ENCODE results near the gene RHOU. TPM values are rescaled to one million over a fixed set of nuclear protein-coding genes. Genes with fewer than 3 reads are reported as not detected.
A peak's percentile ranks its signal among the peaks of the same experiment; 100 is the strongest.
"Not testable (repeated sequence)": the region's sequence is repeated elsewhere in the genome, so short reads cannot be mapped to it uniquely, and the experiment has no call there.

The RHOU gene
- polyA plus RNA-seq, 1 donor from 2014 or later = not detected

DNA sequence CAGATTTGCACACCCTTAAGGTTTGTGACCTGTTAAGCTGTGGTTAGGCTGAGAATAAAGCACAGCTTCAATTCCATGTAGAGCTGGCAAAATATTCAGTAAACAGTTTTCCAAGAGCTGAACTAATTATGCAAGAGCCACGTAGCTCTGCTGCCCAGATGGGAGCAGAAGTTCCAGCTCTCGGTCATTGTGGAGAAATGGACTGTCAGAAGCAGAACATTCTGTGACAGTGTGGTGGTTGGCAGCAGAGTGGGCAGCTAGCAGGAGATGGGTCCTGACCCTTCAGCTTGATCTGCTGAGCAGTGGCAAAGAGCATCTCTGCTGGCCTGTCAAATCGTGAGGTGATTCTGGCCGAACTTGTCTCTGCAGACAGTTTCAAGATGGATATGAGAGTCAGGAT is 23.2 kb downstream of the RHOU start:
- H3K27me3 Mint-ChIP-seq = peaks cover 35% of the 10 kb centered on the region
- no peak overlapping the region for H3K27ac Mint-ChIP-seq
- peaks cover 1% of the 10 kb centered on the region for H3K36me3 Mint-ChIP-seq
- H3K9me3 Mint-ChIP-seq = peaks cover 0 to 8% (median 2%) of the 10 kb centered on the region in 3 donors
- peaks cover 0 to 5% (median 0%) of the 10 kb centered on the region in 3 donors for H3K4me1 Mint-ChIP-seq
- peak overlapping the region in 1 of 4 donors; percentile 49 for H3K4me3 Mint-ChIP-seq

DNA sequence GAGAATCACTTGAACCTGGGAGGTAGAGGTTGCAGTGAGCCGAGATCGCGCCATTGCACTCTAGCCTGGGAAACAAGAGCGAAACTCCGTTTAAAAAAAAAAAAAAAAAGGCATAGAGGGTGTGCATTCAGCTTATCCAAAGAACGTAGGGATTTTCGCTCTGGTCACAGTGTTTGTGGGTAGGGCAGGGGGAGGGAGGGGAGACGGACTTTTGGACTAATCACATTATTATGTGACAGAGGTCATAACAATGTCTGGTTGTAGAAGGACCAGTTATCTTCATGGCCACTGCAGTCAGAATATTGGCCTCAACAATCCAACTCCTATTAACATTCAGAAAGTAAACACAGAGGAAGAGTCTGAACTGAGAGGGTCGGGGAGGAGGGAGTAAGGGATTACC is 25.7 kb downstream of the RHOU start:
- H3K27ac Mint-ChIP-seq = peak overlapping the region in 1 of 3 donors; percentile 68
- H3K27me3 Mint-ChIP-seq = peaks cover 19% of the 10 kb centered on the region
- no peak overlapping the region for H3K4me3 Mint-ChIP-seq
- peaks cover 0 to 8% (median 2%) of the 10 kb centered on the region in 3 donors for H3K9me3 Mint-ChIP-seq
- peaks cover 0 to 7% (median 5%) of the 10 kb centered on the region in 3 donors for H3K4me1 Mint-ChIP-seq
- H3K36me3 Mint-ChIP-seq = peaks cover 1% of the 10 kb centered on the region

DNA sequence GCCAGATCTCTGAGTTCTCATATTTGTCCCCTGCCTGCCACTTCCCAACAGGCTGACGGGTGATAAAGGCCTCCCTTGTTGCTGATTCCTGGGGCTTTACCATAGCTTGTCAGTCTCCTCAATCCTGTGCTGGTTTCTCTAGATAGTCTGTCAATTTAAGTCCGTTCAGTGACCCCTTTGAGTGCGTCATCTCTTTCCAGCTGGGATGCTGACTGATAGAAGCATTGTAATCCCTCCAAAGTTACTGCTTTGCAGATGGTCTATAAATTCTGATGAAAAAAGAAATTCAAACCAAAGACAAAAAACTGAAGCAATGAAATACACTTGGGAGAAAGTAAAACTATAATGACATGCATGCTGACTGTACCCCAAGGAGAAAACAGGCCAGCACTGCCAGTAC is 28.3 kb downstream of the RHOU start:
- Mint-ChIP-seq H3K36me3 (peaks cover 4% of the 10 kb centered on the region), H3K4me3 (no peak overlapping the region), H3K27me3 (peaks cover 4% of the 10 kb centered on the region), H3K4me1 (peaks cover 0 to 5% (median 5%) of the 10 kb centered on the region in 3 donors), H3K27ac (no peak overlapping the region), H3K9me3 (peaks cover 0 to 2% (median 0%) of the 10 kb centered on the region in 3 donors)

DNA sequence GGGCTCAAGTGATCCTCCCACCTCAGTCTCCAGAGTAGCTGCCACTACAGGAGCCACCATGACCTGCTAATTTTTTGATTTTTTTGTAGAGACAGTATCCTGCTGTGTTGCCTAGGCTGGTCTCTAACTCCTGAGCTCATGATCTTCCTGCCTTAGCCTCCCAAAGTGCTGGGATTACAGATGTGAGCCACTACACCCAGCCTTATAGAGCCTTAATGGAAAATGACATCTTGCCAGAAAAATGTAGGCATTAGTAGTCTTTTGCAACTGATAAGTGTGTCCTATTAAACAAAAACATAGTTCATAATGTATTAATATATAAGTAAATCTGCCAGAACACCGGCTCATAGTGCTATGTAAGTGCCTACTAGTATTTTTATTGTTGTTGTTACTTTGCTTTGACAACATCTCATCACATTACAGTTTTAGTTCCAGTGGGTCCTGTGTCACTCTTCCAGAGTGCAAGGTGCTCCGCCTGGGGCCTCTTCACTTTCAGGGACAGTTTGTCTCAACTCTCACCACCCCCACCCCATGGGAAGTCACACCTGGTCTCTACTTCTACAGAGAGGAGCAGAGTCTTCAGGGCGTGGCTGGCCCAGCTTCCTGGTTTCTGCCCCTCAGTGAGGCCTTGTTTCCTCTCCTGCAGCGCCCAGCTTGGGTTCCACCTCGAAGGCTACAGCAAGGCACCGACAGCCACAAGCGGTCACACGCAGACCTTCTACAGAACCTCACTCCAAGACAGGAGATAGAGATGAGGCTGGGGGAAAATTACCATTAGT is 30.1 kb downstream of the RHOU start:
- Mint-ChIP-seq H3K4me3 (peak overlapping the region in 2 of 4 donors; percentile 18 to 35), H3K27ac (no peak overlapping the region), H3K27me3 (peaks cover 6% of the 10 kb centered on the region), H3K4me1 (peaks cover 0 to 5% (median 5%) of the 10 kb centered on the region in 3 donors), H3K9me3 (no peaks in the 10 kb centered on the region), H3K36me3 (peaks cover 4% of the 10 kb centered on the region)

DNA sequence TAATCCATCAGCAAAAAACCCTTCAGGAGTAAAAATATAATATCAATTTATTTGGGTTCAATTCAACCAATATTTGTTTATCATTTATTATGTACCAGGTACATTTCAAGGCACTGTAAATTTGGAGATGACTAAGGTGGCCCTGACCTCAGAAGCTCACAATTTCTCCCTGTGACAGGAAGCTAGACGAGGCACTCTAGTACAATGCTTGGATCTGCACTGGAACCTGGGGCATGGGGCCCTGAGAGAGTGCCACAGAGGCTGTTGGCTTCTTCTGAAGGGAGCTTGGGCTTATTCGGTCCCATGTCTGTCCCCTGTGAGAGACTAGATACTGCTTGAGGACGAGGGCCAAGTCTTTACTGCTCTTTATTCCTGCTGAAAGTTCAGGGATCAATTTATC is 31.5 kb downstream of the RHOU start:
- no peaks in the 10 kb centered on the region for H3K9me3 Mint-ChIP-seq
- H3K36me3 Mint-ChIP-seq = peaks cover 4% of the 10 kb centered on the region
- H3K27me3 Mint-ChIP-seq = peaks cover 6% of the 10 kb centered on the region
- H3K27ac Mint-ChIP-seq = no peak overlapping the region
- H3K4me3 Mint-ChIP-seq = no peak overlapping the region
- H3K4me1 Mint-ChIP-seq = peaks cover 0 to 7% (median 5%) of the 10 kb centered on the region in 3 donors

DNA sequence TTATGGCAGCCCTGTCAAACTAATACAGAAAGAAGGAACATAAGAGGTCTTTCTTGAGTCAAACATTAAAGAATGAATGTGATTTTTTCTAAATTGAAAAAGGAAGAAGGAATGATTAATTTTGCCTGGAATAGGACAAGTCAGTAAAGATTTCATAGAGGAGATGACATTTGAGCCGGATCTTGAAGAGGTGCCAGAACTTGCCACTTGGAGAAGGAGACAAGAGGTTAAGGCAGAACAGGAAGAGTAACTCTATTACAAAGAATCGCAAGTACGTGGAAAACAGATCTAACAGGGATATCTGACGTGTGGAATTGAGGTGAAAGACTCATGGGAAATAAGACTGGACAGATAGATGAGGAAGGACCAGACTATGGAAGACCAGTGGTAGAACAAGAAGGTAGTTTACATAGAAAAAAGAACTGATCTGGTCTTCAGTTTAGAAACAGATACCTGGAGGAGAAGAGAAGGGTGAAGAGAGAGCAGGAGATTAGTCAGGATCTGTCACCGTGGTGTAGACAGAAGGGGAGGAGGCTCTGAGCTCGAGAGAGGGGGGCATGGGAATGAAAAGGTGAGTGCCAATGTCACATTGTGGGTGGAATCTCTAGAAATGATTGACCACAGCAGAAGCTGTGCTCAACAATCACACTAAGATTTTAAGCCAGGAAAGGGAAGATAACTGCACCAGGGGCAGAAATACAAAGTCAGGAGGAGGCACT is 32.5 kb downstream of the RHOU start:
- peaks cover 0 to 7% (median 5%) of the 10 kb centered on the region in 3 donors for H3K4me1 Mint-ChIP-seq
- H3K36me3 Mint-ChIP-seq = peaks cover 4% of the 10 kb centered on the region
- peak overlapping the region in 1 of 4 donors; percentile 7 for H3K4me3 Mint-ChIP-seq
- no peaks in the 10 kb centered on the region for H3K9me3 Mint-ChIP-seq
- H3K27me3 Mint-ChIP-seq = peaks cover 6% of the 10 kb centered on the region
- no peak overlapping the region for H3K27ac Mint-ChIP-seq

DNA sequence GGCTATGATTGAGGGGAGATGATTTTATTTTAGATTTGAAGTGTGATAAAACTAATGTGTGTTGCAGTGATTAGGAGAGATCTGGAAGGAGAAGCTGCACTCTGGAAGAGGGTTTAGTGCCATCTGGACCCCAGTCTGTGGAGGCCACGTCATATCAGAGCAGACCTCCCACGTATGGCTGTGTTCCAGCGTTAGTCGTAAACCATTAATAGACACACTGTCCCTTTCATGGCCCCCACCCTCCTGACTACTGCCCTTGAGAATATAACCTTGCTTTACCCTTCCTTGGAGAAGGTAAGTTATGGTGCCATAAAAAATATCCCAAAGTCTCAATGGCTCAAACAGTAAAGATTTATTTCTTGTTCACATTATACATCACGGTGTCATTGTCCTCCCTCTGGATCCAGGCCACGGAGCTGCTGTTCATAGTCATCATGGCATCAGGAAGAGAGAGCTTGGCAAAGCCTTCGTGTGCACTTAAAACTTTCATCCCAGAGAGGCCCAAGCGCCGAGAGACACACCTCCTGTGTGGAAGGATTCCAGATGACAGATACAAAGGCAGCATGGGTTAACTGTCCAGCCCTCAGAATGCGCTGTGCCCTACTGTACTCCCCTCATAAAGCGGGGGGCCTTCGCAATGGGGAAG is 33.2 kb downstream of the RHOU start:
- H3K36me3 Mint-ChIP-seq = peaks cover 4% of the 10 kb centered on the region
- H3K9me3 Mint-ChIP-seq = no peaks in the 10 kb centered on the region
- H3K4me1 Mint-ChIP-seq = peaks cover 0 to 7% (median 5%) of the 10 kb centered on the region in 3 donors
- H3K27ac Mint-ChIP-seq = no peak overlapping the region
- no peak overlapping the region for H3K4me3 Mint-ChIP-seq
- peaks cover 6% of the 10 kb centered on the region for H3K27me3 Mint-ChIP-seq

DNA sequence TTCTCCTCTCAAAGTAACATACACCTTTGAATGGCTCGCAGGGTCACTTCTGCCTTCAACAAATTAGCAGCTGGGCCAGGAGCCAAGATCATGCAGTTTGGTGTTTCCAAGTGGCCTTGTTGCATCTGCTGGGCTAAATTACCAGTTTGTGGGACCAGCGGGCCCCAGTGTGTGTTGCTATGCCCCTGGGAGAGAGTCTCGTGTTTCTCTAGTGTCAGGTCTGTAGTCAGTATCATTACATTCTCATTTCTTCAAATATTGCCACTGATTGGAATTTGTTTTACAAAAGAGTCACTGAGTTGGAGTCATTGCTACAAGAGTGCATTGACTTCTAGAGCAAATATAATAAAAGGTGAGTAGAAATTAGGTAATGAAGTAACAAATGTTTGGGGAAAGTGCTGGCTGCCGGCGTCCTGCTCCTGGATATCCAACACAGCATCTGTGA is 35.5 kb downstream of the RHOU start:
- H3K4me1 Mint-ChIP-seq = peaks cover 0 to 2% (median under 1%) of the 10 kb centered on the region in 3 donors
- no peak overlapping the region for H3K4me3 Mint-ChIP-seq
- no peaks in the 10 kb centered on the region for H3K9me3 Mint-ChIP-seq
- peaks cover 5% of the 10 kb centered on the region for H3K27me3 Mint-ChIP-seq
- H3K36me3 Mint-ChIP-seq = peaks cover 4% of the 10 kb centered on the region
- H3K27ac Mint-ChIP-seq = no peak overlapping the region

DNA sequence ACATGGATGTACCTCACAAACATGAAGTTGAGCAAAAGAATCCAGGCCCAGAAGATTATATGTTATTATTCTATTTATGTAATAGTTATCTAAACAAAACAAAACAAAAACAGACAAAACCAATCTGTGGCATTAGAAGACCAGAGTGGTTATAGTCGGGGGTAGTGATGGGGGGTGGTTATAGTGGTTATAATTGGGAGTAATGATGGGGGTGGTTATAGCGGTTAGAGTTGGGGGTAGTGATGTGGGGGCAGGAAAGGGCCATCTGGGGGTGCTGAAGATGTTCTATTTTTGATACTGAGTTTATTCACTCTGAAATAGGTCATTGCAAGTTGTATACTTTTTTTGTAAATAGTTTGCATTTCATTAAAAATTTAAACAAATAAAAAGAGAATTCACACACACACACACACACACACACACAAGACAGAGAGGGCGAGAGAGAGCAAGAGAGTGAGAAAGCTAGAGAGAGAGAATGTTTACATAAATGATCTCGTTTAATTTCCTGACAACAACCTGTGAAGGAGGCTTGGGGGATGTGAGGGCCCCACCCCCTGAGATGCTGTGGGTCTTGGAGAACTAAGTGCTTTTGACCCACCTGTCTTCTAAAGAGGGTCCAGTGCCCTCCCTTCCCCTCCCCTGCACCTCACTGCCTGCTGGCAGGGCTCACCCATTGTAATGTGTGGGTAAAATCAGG is 37.4 kb downstream of the RHOU start:
- H3K9me3 Mint-ChIP-seq = no peaks in the 10 kb centered on the region
- no peak overlapping the region for H3K4me3 Mint-ChIP-seq
- peaks cover 0 to 1% (median 0%) of the 10 kb centered on the region in 3 donors for H3K4me1 Mint-ChIP-seq
- no peak overlapping the region for H3K27ac Mint-ChIP-seq
- peaks cover 2% of the 10 kb centered on the region for H3K36me3 Mint-ChIP-seq
- H3K27me3 Mint-ChIP-seq = peaks cover 7% of the 10 kb centered on the region

DNA sequence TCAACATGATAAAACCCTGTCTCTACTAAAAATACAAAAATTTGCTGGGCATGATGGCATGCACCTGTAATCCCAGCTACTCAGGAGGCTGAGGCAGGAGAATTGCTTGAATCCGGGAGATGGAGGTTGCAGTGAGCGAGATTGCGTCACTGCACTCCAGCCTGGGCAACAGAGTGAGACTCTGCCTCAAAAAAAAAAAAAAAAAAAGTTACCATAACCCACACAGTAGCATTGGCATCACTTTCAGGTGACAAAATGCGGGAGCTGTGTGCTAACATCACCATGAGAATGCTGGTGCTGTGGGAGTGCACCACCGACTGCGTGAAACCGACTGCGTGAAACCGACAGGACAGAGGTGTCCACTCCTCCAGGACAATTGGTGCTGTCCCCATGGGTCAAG is 40.7 kb downstream of the RHOU start:
- not testable (repeated sequence) for H3K36me3 Mint-ChIP-seq, H3K9me3 Mint-ChIP-seq, H3K27me3 Mint-ChIP-seq, H3K4me3 Mint-ChIP-seq, H3K27ac Mint-ChIP-seq, H3K4me1 Mint-ChIP-seq

DNA sequence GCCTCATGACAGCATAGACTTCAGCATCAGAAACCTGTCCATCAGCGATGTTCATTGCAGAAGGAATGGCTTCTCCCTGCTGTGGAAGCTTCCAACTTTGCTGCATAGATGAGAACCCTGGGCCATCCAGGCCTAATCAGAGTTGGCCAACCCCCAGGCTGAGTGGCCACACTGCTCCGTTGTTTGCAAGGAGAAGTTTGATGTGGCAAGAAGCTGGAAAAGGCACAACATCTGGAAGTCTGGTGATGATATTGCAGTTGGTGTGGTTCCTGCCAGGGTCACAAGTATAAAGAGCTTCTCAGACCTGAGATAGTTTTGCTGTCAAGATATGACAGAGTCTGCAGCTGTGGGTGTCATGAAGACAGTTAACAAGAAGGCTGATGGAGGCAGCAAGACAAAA is 41.2 kb downstream of the RHOU start:
- Mint-ChIP-seq H3K9me3 (no peaks in the 10 kb centered on the region), H3K4me1 (no peaks in the 10 kb centered on the region), H3K27ac (no peak overlapping the region), H3K36me3 (no peaks in the 10 kb centered on the region), H3K27me3 (peaks cover 4% of the 10 kb centered on the region), H3K4me3 (no peak overlapping the region)

DNA sequence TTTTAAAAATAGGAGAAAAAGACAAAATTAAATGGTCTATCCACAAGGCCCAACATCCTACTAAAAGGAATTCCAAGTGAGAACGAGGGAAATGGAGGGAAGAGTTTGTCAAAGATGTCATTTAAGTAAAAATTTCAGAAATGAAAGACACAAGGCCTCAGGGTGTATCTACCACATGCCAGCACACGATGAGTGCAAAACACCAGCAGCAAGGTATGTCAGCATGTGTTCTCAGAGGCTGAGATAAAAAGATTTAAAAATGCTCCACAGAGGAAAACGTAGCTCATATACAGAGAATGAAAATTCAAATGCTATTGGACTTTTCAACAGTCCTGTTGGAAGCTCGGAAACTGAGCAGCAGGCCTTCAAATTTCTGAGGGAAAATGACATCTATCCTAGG is 42.0 kb downstream of the RHOU start:
- no peaks in the 10 kb centered on the region for H3K36me3 Mint-ChIP-seq
- no peak overlapping the region for H3K4me3 Mint-ChIP-seq
- peaks cover 4% of the 10 kb centered on the region for H3K27me3 Mint-ChIP-seq
- no peak overlapping the region for H3K27ac Mint-ChIP-seq
- H3K4me1 Mint-ChIP-seq = no peaks in the 10 kb centered on the region
- no peaks in the 10 kb centered on the region for H3K9me3 Mint-ChIP-seq

DNA sequence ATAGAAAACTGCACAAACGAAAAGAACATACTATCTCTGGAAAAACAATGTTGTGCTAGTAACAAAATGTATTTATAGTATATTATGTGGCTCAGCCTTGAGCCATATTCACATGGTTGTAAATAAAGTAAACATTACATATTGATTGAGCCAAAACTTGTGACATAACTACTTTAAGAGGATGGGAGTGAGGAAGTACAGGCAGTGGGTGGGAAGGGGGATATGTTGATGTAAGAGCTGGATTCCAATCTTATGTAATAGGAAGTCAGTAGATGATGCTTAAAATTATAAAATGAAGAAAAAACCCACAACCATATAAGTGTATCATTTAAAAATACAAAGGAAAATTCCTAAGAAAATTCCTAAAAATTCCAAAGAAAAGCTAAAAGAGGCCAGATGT is 42.7 kb downstream of the RHOU start:
- no peak overlapping the region for H3K27ac Mint-ChIP-seq
- no peak overlapping the region for H3K4me3 Mint-ChIP-seq
- no peaks in the 10 kb centered on the region for H3K36me3 Mint-ChIP-seq
- no peaks in the 10 kb centered on the region for H3K4me1 Mint-ChIP-seq
- peaks cover 4% of the 10 kb centered on the region for H3K27me3 Mint-ChIP-seq
- H3K9me3 Mint-ChIP-seq = no peaks in the 10 kb centered on the region

DNA sequence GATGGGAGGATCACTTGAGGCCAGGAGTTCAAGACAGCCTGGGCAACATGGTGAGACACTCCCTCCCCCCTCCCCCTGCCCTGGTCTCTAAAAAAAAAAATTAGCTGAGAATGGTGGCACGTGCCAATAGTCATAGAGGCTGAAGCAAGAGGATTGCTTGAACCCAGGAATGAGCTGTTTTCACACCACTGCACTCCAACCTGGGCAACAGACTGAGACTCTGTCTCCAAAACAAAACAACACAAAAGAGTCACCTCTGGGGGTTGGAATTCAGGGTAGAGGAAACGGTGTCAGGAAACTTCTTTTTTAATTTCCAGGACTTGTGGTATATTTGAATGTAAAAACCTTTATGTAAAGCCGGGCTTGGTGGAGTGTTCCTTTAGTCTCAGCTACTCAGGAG is 43.2 kb downstream of the RHOU start:
- H3K27ac Mint-ChIP-seq = no peak overlapping the region
- no peaks in the 10 kb centered on the region for H3K4me1 Mint-ChIP-seq
- H3K4me3 Mint-ChIP-seq = no peak overlapping the region
- H3K27me3 Mint-ChIP-seq = peaks cover 4% of the 10 kb centered on the region
- H3K9me3 Mint-ChIP-seq = no peaks in the 10 kb centered on the region
- no peaks in the 10 kb centered on the region for H3K36me3 Mint-ChIP-seq

DNA sequence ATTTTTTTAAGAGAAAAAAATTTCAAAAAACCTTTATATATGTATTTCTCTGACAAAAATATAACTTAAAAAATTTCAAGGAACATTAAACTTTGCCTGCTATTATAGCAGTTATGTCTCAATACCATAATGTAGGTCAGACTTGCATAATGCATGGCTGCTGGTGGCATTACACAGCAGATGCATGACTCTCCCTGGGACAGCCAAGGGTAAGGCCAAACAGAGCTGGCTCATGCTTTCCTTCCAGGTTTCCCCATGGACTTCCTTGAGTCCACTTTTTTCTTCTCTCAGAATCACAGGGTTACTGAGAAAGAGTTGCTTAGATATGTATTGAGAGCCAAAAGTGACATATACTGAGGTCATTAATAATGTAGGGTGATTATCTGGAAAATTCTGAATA is 43.7 kb downstream of the RHOU start:
- H3K27me3 Mint-ChIP-seq = peaks cover 4% of the 10 kb centered on the region
- H3K9me3 Mint-ChIP-seq = no peaks in the 10 kb centered on the region
- H3K36me3 Mint-ChIP-seq = no peaks in the 10 kb centered on the region
- H3K4me1 Mint-ChIP-seq = no peaks in the 10 kb centered on the region
- H3K27ac Mint-ChIP-seq = no peak overlapping the region
- H3K4me3 Mint-ChIP-seq = no peak overlapping the region

Measured in IgD-negative memory B cell (primary cell).